ENCODE data around the gene VAX1.
"Not testable (repeated sequence)": the region's sequence is repeated elsewhere in the genome, so short reads cannot be mapped to it uniquely, and the experiment has no call there.

The VAX1 gene

DNA sequence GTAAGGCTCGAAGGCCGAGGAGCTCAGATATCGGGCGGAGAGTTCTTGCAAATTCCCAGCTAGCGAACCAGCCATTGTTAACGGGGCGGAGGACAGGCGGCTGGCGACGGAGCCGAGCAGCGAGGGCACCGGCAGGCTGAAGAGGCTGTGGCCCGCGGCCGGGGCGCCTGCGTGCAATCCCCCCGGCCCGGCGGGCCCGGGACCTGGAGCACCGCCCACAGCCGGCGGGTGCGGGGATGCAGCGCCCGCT lies 4.1 kb downstream of the VAX1 start:
- no peak for DNase-seq (ENCODE audit: low read depth)
- TF ChIP-seq, protein P1, sequence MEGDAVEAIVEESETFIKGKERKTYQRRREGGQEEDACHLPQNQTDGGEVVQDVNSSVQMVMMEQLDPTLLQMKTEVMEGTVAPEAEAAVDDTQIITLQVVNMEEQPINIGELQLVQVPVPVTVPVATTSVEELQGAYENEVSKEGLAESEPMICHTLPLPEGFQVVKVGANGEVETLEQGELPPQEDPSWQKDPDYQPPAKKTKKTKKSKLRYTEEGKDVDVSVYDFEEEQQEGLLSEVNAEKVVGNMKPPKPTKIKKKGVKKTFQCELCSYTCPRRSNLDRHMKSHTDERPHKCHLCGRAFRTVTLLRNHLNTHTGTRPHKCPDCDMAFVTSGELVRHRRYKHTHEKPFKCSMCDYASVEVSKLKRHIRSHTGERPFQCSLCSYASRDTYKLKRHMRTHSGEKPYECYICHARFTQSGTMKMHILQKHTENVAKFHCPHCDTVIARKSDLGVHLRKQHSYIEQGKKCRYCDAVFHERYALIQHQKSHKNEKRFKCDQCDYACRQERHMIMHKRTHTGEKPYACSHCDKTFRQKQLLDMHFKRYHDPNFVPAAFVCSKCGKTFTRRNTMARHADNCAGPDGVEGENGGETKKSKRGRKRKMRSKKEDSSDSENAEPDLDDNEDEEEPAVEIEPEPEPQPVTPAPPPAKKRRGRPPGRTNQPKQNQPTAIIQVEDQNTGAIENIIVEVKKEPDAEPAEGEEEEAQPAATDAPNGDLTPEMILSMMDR (conservative IDR thresholded peaks at IDR 0.05; ENCODE audit: low read depth, low read length): no peak
- no peak overlapping the region for H3K4me3 ChIP-seq (ENCODE audit: low read length)

GRCh38 chr10:117133273-117134055 lies 4.6 kb downstream of the VAX1 start:
- H3K4me3 ChIP-seq (ENCODE audit: low read length): no peak overlapping the region
- TF ChIP-seq, protein P1 (conservative IDR thresholded peaks at IDR 0.05; ENCODE audit: low read depth, low read length): no peak
- DNase-seq (ENCODE audit: low read depth): no peak

DNA sequence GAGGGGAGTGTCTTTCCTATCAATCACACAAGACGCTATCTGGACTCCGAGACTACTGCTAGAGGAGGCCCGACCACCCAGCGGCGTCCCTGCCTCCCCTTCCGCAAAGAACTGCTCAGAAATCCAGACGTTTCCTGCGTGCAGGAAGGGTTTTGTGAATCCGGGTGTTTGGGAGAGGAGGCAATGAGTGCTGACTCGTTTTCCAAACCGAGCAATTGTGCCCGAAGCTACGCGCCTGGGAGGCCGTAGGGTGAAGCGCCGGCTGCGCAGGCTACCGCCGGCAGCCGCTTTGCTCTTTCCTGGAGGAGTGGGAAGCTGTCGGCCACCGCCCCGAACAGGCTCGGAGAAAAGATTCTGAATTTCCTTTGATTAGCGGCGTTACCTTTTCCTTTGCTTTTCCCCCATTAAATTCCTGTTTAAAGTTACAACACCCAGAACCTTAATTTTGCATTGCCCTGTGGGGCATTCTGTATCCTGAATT lies 5.3 kb downstream of the VAX1 start:
- DNase-seq (ENCODE audit: low read depth): no peak
- H3K4me3 ChIP-seq (ENCODE audit: low read length): no peak overlapping the region
- TF ChIP-seq, protein P1 (conservative IDR thresholded peaks at IDR 0.05; ENCODE audit: low read depth, low read length): no peak

GRCh38 chr10:117131376-117132327 lies 6.4 kb downstream of the VAX1 start:
- TF ChIP-seq, protein P1 (conservative IDR thresholded peaks at IDR 0.05; ENCODE audit: low read depth, low read length): no peak
- H3K4me3 ChIP-seq (ENCODE audit: low read length): no peak overlapping the region
- no peak for DNase-seq (ENCODE audit: low read depth)

GRCh38 chr10:117130862-117131375 lies 7.2 kb downstream of the VAX1 start:
- no peak for DNase-seq (ENCODE audit: low read depth)
- H3K4me3 ChIP-seq (ENCODE audit: low read length): no peak overlapping the region
- TF ChIP-seq, protein P1 (conservative IDR thresholded peaks at IDR 0.05; ENCODE audit: low read depth, low read length): no peak

GRCh38 chr10:117130346-117130745 lies 7.7 kb downstream of the VAX1 start:
- no peak for DNase-seq (ENCODE audit: low read depth)
- TF ChIP-seq, protein P1 (conservative IDR thresholded peaks at IDR 0.05; ENCODE audit: low read depth, low read length): no peak
- H3K4me3 ChIP-seq (ENCODE audit: low read length): no peak overlapping the region

GRCh38 chr10:117126645-117127044 lies 11.4 kb downstream of the VAX1 start:
- not testable (repeated sequence) for H3K4me3 ChIP-seq (ENCODE audit: low read length); DNase-seq (ENCODE audit: low read depth)

Data from retinal pigment epithelial cell (primary cell).